Measurements from ENCODE around the gene RAVER2. TPM values are rescaled to one million over a fixed set of nuclear protein-coding genes. Genes with fewer than 3 reads are reported as not detected.

The RAVER2 gene
- total and polyA plus RNA-seq, 10 of the 15 experiments (the other 5 are each of a cell fraction or from before 2014, with no cell fraction given) = 0.09 to 0.59 (median 0.41) TPM; not detected in 2

GRCh38 chr1:64875101-64875500, 130.2 kb downstream of the RAVER2 start:
- ChIA-PET SMC1A (ENCODE audit: uncharacterized antibody, unreplicated experiment) (interaction anchor here (0.6 kb wide), 1 partner anchor 1112 kb away, joined by 3 read pairs; no protein-coding TSS in a partner anchor), POLR2A (no interaction called here), RAD21 (ENCODE audit: unreplicated experiment) (no interaction called here), CTCF (no interaction called here)
- Histone ChIP-seq H3K9ac (ENCODE audit: control insufficient read depth, insufficient read depth, low read length) (no peak overlapping the region), H3K79me2 (ENCODE audit: control insufficient read depth, insufficient read depth, low read length) (no peaks in the 10 kb centered on the region), H3K4me3 (no peak overlapping the region), H3K27me3 (replicated peaks in 1 of 2; ENCODE audit: control insufficient read depth in 2 of 2, insufficient read depth in 2 of 2, low read length in 1 of 2) (no peaks in the 10 kb centered on the region), H4K20me1 (ENCODE audit: control insufficient read depth, insufficient read depth) (no peaks in the 10 kb centered on the region), H3K9me3 (replicated peaks; ENCODE audit: control insufficient read depth, insufficient read depth, low read length) (no peaks in the 10 kb centered on the region), H2AFZ (ENCODE audit: control insufficient read depth, low read depth, low read length) (no peak overlapping the region), H3K27ac (ENCODE audit: control insufficient read depth, insufficient read depth) (no peak overlapping the region), H3K4me2 (ENCODE audit: control insufficient read depth, insufficient read depth) (no peak overlapping the region), H3K4me1 (ENCODE audit: control insufficient read depth, insufficient read depth, low read length) (no peaks in the 10 kb centered on the region), H3K36me3 (ENCODE audit: control insufficient read depth in 2 of 2, insufficient read depth in 2 of 2, low read length in 1 of 2) (peaks cover 8 to 18% of the 10 kb centered on the region in 2 experiments)
- TF ChIP-seq IKZF2 (IDR thresholded peaks at IDR 0.05) (no peak), BCL11A (IDR thresholded peaks at IDR 0.05; ENCODE audit: low read depth, low read length) (no peak), ZNF274 (IDR thresholded peaks at IDR 0.05; ENCODE audit: insufficient read depth, insufficient read length) (no peak), HDAC2 (IDR thresholded peaks at IDR 0.05) (no peak), ZNF687 (IDR thresholded peaks at IDR 0.05) (no peak), TAF1 (IDR thresholded peaks at IDR 0.05; ENCODE audit: borderline replicate concordance, low read depth, low read length) (no peak), RB1 (IDR thresholded peaks at IDR 0.05; ENCODE audit: borderline replicate concordance) (no peak), CHD1 (IDR thresholded peaks at IDR 0.05; ENCODE audit: low read depth, low read length) (no peak), TCF3 (IDR thresholded peaks at IDR 0.05; ENCODE audit: borderline replicate concordance, insufficient read depth, low read depth, low read length) (no peak), SREBF2 (IDR thresholded peaks at IDR 0.05; ENCODE audit: low read length) (no peak)
- no peak for FAIRE-seq
- intact Hi-C loops (cut with micrococcal nuclease; ENCODE audit: unreplicated experiment) (no loop called here), in situ Hi-C loops (cut with MboI) (no loop called here)
- 93% methylated on average over 10 of the region's 10 CpGs for WGBS (ENCODE audit: insufficient coverage, insufficient replicate concordance, low lambda C conversion rate, missing lambda C conversion rate)
- no TSS peak for BruUV-seq (replicated peaks)
- ATAC-seq = no peak
- no peak for DNase-seq (ENCODE audit: low read depth, low spot score)

Measured in GM12878 (cell line).